OCI-LY1 (cell line): ENCODE measurements around the gene RPL27.

ENCODE experiments used
- EZH2 ChIP-seq: fragments of 200-600 bp; sonication (generic), shearing (Covaris generic); IDR thresholded peaks from 2 replicates; pipeline ENCODE4 v1.8.0; 2017; ENCODE audit warnings: borderline replicate concordance, mixed run types, mild to moderate bottlenecking, antibody characterized with exemption, low read length, moderate library complexity, mixed read lengths
- TF ChIP-seq, protein P1 (sequence below): fragments of 200-600 bp; sonication (generic), shearing (Covaris generic); IDR thresholded peaks from 2 replicates; pipeline ENCODE4 v1.5.1; 2017; ENCODE audit warnings: mild to moderate bottlenecking, antibody characterized with exemption, low read length, moderate library complexity, mixed read lengths

DNA sequence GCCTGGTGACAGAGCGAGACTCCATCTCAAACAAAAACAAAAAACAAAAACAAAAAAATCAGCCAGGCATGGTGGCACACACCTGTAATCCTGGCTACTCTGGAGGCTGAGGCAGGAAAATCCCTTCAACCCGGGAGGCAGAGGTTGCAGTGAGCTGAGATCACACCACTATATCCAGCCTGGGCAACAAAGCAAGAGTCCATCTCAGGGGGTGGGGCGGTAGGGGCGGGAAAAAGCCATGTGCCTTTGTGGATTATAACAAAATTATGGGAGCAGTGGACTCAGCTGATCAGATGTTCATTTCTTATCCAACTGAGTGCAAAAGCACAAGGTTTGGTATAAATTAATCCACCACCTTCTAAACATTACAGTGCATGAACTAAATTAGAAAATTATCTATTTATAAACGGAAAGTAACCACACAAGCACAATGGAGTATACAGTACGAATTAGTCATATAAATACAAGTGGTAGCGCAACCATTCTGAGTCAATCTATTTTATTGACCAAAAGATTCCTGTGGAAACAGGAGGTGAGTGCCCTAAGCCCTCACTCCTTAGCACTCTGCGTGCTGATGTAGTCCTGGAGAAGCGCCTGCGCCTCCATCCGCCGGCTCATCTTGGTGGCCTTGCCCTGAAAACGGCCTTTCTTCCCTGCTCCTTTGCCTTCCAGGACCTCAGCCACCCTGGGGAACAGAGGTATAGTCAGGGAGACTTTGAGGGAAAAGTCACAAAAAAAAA is 48.0 kb upstream of the RPL27 start:
- TF ChIP-seq, protein P1, sequence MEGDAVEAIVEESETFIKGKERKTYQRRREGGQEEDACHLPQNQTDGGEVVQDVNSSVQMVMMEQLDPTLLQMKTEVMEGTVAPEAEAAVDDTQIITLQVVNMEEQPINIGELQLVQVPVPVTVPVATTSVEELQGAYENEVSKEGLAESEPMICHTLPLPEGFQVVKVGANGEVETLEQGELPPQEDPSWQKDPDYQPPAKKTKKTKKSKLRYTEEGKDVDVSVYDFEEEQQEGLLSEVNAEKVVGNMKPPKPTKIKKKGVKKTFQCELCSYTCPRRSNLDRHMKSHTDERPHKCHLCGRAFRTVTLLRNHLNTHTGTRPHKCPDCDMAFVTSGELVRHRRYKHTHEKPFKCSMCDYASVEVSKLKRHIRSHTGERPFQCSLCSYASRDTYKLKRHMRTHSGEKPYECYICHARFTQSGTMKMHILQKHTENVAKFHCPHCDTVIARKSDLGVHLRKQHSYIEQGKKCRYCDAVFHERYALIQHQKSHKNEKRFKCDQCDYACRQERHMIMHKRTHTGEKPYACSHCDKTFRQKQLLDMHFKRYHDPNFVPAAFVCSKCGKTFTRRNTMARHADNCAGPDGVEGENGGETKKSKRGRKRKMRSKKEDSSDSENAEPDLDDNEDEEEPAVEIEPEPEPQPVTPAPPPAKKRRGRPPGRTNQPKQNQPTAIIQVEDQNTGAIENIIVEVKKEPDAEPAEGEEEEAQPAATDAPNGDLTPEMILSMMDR = no peak
- TF ChIP-seq EZH2 = no peak
